Heart left ventricle (tissue), 16 donors: ENCODE results near the gene NWD2. TPM values are rescaled to one million over a fixed set of nuclear protein-coding genes. Genes with fewer than 3 reads are reported as not detected.

Experiments
- ATAC-seq, 4 donors: fragments of 200-7000 bp; cut with Tn5 transposase; one replicate each; pipeline ENCODE4 v1.9.1; 2020 to 2022; ENCODE audit warnings: moderate library complexity in 4 of 4, mild to moderate bottlenecking in 3 of 4, moderate number of reproducible peaks in 1 of 4
- DNase-seq, 5 donors: peaks; one replicate each; pipeline ENCODE4 v3.0.0-alpha.2; 2020
- H3K27ac ChIP-seq, 12 donors: fragments of 200-600 bp; sonication (generic) in 4 of 12; one replicate each; pipeline versions ENCODE4 v1.5.0 to v1.8.0; 2016 to 2022; ENCODE audit warnings: mild to moderate bottlenecking in 2 of 12
- H3K27me3 ChIP-seq, 9 donors: fragments of 200-600 bp; sonication (generic) in 2 of 9; one replicate each; pipeline versions ENCODE4 v1.5.1 to v1.8.0; 2016 to 2022; ENCODE audit warnings: mild to moderate bottlenecking in 3 of 9
- H3K36me3 ChIP-seq, 9 donors: fragments of 200-600 bp; sonication (generic) in 2 of 9; one replicate each; pipeline versions ENCODE4 v1.5.0 to v1.8.0; 2018 to 2022; ENCODE audit warnings: mild to moderate bottlenecking in 2 of 9
- H3K4me1 ChIP-seq, 12 donors: fragments of 200-600 bp; sonication (generic) in 4 of 12; one replicate each; pipeline versions ENCODE4 v1.5.0 to v1.8.0; 2016 to 2022; ENCODE audit warnings: mild to moderate bottlenecking in 3 of 12
- H3K4me3 ChIP-seq, 12 donors: fragments of 200-600 bp; sonication (generic) in 4 of 12; one replicate each; pipeline versions ENCODE4 v1.5.0 to v1.8.0; 2017 to 2022; ENCODE audit warnings: mild to moderate bottlenecking in 9 of 12, moderate library complexity in 4 of 12
- H3K9me3 ChIP-seq, 12 donors: fragments of 200-600 bp; sonication (generic) in 4 of 12; one replicate each; pipeline versions ENCODE4 v1.5.0 to v1.8.0; 2016 to 2022; ENCODE audit warnings: mild to moderate bottlenecking in 1 of 12
- CTCF ChIP-seq, 12 donors: fragments of 200-600 bp; sonication (generic) in 4 of 12; IDR thresholded peaks; one replicate each; pipeline versions ENCODE4 v1.5.0 to v1.8.0; 2018 to 2022; ENCODE audit warnings: antibody characterized with exemption in 12 of 12, mild to moderate bottlenecking in 5 of 12
- POLR2A ChIP-seq, 2 donors: fragments of 450-650 bp; IDR thresholded peaks; one replicate each; pipeline ENCODE4 v1.6.1; 2017; ENCODE audit warnings: antibody characterized with exemption in 2 of 2, mild to moderate bottlenecking in 2 of 2, moderate library complexity in 2 of 2
- WGBS, 4 donors: extraction: QIAGEN DNeasy Blood & Tissue Kit in 2 of 4; methylation state at CpG; one replicate each; pipeline versions ENCODE4 v1.1.5 to v1.1.7; 2013 to 2018; 5-methylcytosine and 5-hydroxymethylcytosine counted together
- intact Hi-C, 10 donors: fragments of 100-400 bp; cut with DNase I; formaldehyde crosslinking; loops; one replicate each; pipeline versions ENCODE4 v1.11.1 to v1.14.2; 2022
- polyA plus RNA-seq, 2 donors: library from polyadenylated mRNA; stranded (reverse); fragments of 200-250 nt; gene quantifications; one replicate each; pipeline ENCODE4 v1.2.3, GENCODE V29; 2013
- total RNA-seq, 9 donors: library from RNA; depleted of rRNA in 2 of 9; stranded (reverse); fragments of >200 nt in 2 of 9; fragmentation: NEBNext Ultra II Directional in 3 of 9; extraction: Animal tissue kit (Norgen Biotek cat#: 25700) in 3 of 9; gene quantifications; one replicate each; pipeline versions ENCODE4 v1.1.0 to v1.2.4, GENCODE V29; 2016 to 2023
- donor health status: ischemic (EF 13 %, LVEDD 7.1; RV severe dilation, severe dysfunction).
- donor health status: healthy with polysubstance abuse.
- donor health status: DM: no; HTN: yes; CAD: no.
- donor health status: DM: no; HTN: no; CAD: no.
- donor health status: ischemic (EF 25% LVEDD 6.9; RV normal size, moderate dysfunction).
- donor health status: ischemic (EF 25% LVEDD 5.7; RV mildly dilated, moderate dysfunction).
- donor health status: healthy.
- donor health status: DM: yes; HTN: yes; CAD: no.
- donor health status: ischemic (EF 35%, LVEDD 5.7; RV mildly dilated, moderate dysfunction).
- donor health status: nonischemic (EF 11% LVEDD 7.7; RV severe dilation, severe dysfunction).
- donor health status: DM: yes; HTN: yes; CAD: no.
- donor health status: PGD.
- donor health status: ischemic (EF 29% LVEDD 5.4; RV normal size, mild dysfunction).
- donor health status: nonischemic (EF 23%, LVEDD 6.1; RV moderate dilation, normal function).

NWD2 gene
- total and polyA plus RNA-seq, 11 donors = under 0.01 to 0.16 (median 0.05) TPM; not detected in 5

- Histone ChIP-seq H3K36me3 (no peaks in the 10 kb centered on the region), H3K4me3 (no peak overlapping the region), H3K9me3 (no peaks in the 10 kb centered on the region), H3K27me3 (peaks cover 0 to 8% (median 0%) of the 10 kb centered on the region in 9 donors), H3K27ac (no peak overlapping the region), H3K4me1 (no peaks in the 10 kb centered on the region)
- no peak for TF ChIP-seq CTCF (IDR thresholded peaks at IDR 0.05)
- no peak for TF ChIP-seq POLR2A (IDR thresholded peaks at IDR 0.05)
- WGBS, 4 donors = 74 to 85% (median 81%) methylated on average over 5 of the region's 5 CpGs
- no peak for ATAC-seq
- no peak for DNase-seq
- intact Hi-C loops = no loop called here
These were observed 218.7 kb downstream of the NWD2 start for GRCh38 chr4:37463033-37463856.

GRCh38 chr4:37464373-37465128 is 220.0 kb downstream of the NWD2 start:
- H3K4me3 ChIP-seq = no peak overlapping the region
- no peak overlapping the region for H3K27ac ChIP-seq
- H3K9me3 ChIP-seq = no peaks in the 10 kb centered on the region
- H3K27me3 ChIP-seq = peaks cover 0 to 8% (median 0%) of the 10 kb centered on the region in 9 donors
- H3K4me1 ChIP-seq = no peaks in the 10 kb centered on the region
- DNase-seq = no peak
- no peak for ATAC-seq
- WGBS, 4 donors = 81 to 82% (median 82%) methylated on average over 7 of the region's 7 CpGs
- intact Hi-C loops = no loop called here
- no peaks in the 10 kb centered on the region for H3K36me3 ChIP-seq
- TF ChIP-seq POLR2A (IDR thresholded peaks at IDR 0.05) (no peak), CTCF (IDR thresholded peaks at IDR 0.05) (no peak)

- intact Hi-C loops = no loop called here
- TF ChIP-seq CTCF (IDR thresholded peaks at IDR 0.05) = no peak
- TF ChIP-seq POLR2A (IDR thresholded peaks at IDR 0.05) = no peak
- H3K27ac ChIP-seq = no peak overlapping the region
- ATAC-seq (no peak), DNase-seq (no peak)
- H3K4me3 ChIP-seq = no peak overlapping the region
- H3K9me3 ChIP-seq = no peaks in the 10 kb centered on the region
- 77 to 87% (median 82%) methylated on average over 5 of the region's 5 CpGs for WGBS, 4 donors
- no peaks in the 10 kb centered on the region for H3K4me1 ChIP-seq
- peaks cover 0 to 8% (median 0%) of the 10 kb centered on the region in 9 donors for H3K27me3 ChIP-seq
- no peaks in the 10 kb centered on the region for H3K36me3 ChIP-seq
These were observed 220.8 kb downstream of the NWD2 start for GRCh38 chr4:37465296-37465695.

- Histone ChIP-seq H3K9me3 (no peaks in the 10 kb centered on the region), H3K4me3 (no peak overlapping the region), H3K27ac (no peak overlapping the region), H3K27me3 (peaks cover 0 to 3% (median 0%) of the 10 kb centered on the region in 9 donors), H3K4me1 (no peaks in the 10 kb centered on the region), H3K36me3 (no peaks in the 10 kb centered on the region)
- TF ChIP-seq CTCF (IDR thresholded peaks at IDR 0.05) (no peak), POLR2A (IDR thresholded peaks at IDR 0.05) (no peak)
- DNase-seq (no peak), ATAC-seq (no peak)
- intact Hi-C loops = no loop called here
- 41 to 87% (median 79%) methylated on average over 2 of the region's 2 CpGs for WGBS, 4 donors
These were observed 221.3 kb downstream of the NWD2 start for GRCh38 chr4:37465845-37466244.
